ENCODE data around the gene PLCXD1.
"Not testable (repeated sequence)": the region's sequence is repeated elsewhere in the genome, so short reads cannot be mapped to it uniquely, and the experiment has no call there.

PLCXD1 gene

GRCh38 chrX:264006-264405, 17.2 kb upstream of the PLCXD1 start:
- DNase-seq: not testable (repeated sequence)

GRCh38 chrX:264634-265455, 16.3 kb upstream of the PLCXD1 start:
- no peak for DNase-seq

DNA sequence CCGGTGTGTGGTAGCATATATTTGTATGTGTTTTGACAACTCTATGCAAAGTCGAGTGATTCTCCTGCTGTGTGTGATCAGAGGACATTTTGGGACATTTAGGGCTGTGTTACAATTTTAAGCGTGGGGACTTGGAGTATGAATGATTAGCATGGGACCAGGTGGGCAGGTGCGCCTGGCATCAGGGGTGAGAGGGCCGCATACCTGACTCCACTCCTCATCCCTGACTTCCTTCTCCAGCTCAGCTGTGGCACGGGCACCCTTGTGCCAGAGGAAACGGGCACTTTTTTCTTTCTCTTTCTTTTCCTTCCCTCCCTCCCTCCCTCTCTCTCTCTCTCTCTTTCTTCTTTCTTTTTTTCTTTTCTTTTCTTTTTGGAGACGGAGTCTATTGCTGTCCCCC, 15.7 kb upstream of the PLCXD1 start:
- no peak for DNase-seq

GRCh38 chrX:267771-268261, 13.4 kb upstream of the PLCXD1 start:
- no peak for DNase-seq

- no peak for DNase-seq
These were observed 10.3 kb upstream of the PLCXD1 start for GRCh38 chrX:270848-271367.

DNA sequence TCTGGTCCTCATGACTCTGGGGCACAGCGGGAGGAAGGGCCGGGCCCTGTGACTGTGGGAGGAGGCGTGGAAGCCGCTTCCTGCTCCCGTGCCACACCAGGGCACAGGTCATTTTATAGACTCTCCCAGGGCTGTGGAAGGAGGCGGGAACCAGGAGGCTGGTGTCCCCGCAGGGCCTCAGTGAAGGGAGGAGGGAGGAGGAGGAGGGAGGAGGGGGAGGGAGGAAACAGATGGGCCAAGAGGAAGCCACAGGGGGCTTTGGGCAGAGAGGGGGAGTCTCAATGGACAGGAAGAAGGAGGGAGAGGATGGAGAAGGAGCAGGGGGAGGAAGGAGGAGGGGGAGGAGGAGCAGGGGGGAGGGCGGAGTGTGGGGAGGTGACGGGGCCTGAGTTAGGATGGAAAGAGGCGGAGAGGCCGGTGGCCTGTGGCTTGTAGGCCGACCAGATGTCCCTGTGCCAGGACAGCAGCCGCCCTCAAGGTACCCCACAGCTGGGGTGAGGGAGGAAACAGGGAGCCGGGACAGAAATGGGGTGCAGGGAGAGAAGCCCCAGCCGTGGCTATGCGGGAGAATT, 6.2 kb upstream of the PLCXD1 start:
- no peak for DNase-seq

DNA sequence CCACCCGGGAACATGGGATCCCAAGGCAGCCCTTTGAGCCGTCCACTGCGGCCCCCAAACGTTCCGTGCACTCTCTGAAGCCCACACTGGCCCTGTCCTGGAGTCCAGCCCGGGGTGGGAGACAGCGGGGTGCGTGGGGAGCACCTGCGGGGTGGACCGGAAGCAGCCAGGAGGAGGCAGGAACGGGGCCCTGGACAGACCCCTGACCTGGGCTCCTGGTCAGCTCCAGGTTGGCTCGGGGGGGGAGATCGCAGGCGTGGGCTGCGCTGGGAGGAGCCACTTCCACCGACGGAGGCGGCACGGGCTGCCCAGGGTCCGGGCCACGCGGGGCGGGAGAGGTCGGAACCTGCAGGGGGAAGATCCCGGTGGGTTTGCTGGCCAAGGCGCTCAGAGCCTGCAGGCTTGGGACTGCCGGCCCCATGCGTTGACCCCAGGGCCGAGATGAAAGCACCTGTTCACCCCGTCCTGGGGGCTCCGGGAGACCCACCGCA, 5.7 kb upstream of the PLCXD1 start:
- no peak for DNase-seq

GRCh38 chrX:275967-276580, 5.1 kb upstream of the PLCXD1 start:
- peak; percentile 70 for DNase-seq

GRCh38 chrX:276581-277201, 4.5 kb upstream of the PLCXD1 start:
- DNase-seq: peak; percentile 53

DNA sequence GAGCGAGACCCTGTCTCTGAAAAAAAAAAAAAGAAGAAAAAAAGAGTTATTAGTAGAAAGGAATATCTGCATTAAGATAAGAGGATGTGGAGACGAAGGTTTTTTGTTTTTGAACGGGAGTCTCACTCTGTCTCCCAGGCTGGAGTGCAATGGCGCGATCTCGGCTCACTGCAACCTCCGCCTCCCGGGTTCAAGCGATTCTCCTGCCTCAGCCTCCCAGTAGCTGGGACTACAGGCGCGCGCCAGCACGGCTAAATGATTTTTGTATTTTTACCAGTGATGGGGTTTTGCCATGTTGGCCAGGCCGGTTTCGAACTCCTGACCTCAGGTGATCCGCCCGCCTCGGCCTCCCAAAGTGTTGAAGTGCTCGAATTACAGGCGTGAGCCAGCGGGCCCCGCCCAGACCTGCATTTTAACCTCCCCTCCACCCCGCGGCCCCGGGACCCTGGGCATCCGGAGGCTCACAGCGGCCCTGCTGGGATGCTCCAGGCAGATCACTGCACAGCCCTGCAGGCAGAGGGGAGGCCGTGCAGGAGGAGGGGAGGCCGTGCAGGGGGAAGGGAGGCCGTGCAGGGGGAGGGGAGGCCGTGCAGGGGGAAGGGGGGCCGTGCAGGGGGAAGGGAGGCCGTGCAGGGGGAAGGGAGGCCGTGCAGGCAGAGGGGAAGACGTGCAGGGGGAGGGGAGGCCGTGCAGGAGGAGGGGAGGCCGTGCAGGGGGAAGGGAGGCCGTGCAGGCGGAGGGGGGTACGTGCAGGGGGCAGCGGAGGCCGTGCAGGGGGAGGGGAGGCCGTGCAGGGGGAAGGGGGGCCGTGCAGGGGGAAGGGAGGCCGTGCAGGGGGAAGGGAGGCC, 1.2 kb upstream of the PLCXD1 start:
- DNase-seq: not testable (repeated sequence)

- not testable (repeated sequence) for DNase-seq
These were observed 459 bp upstream of the PLCXD1 start for GRCh38 chrX:280722-281121.

GRCh38 chrX:282000-282681, 960 bp downstream of the PLCXD1 start:
- DNase-seq: not testable (repeated sequence)

DNA sequence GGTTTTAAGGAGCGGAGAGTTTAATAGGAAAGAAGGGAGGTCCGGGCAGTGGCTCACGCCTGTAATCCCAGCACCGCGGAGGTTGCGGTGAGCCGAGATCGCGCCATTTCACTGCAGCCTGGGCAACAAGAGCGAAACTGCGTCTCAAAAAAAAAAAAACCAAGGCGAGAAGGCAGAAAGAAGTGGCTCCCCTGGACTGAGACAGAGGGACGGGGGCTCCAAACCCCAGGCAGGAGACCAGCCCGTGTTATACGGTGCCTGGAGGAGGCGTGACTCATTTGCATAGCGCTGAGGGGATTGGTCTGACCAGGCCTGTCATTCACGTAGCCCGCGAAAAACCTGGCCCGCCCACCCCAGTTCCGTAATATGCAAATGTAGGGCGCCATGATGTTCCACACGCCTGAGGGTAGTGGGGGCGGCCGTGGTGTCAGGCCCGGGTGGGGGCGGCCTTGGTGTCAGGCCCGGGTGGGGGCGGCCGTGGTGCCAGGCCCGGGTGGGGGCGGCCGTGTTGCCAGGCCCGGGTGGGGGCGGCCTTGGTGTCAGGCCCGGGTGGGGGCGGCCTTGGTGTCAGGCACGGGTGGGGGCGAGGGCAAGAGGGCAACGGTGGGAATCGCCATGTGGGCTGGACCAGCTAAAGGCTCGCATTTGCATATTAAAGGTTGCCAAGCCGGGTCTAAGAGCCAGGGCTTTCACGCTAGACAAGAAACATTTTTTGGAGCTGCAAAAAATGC, 2.1 kb downstream of the PLCXD1 start:
- DNase-seq: peak; percentile 92

DNA sequence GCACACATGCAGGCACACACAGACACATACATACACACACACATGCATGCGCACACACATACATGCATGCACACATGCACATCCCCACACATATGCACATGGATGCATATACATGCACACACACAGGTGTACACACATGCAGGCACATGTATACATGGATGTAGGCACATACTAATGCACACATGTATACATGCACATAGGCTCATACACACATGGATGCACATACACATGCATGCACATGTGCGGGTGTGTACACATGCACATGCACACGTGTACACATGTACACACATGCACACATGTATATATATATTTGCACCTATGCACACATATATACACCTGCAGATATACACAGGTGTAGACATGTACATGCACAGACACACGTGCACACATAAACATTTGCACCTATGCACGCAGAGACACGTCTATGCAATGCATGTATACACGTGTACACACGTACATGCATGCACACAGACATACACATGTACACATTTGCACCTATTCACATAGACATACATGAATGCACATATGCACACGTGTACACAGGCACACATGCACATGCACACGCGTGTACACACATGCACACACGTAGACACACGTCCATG, 4.0 kb downstream of the PLCXD1 start:
- DNase-seq: no peak

- no peak for DNase-seq
These were observed 6.5 kb downstream of the PLCXD1 start for GRCh38 chrX:287670-288069.

GRCh38 chrX:288561-288991, 7.4 kb downstream of the PLCXD1 start:
- no peak for DNase-seq

DNA sequence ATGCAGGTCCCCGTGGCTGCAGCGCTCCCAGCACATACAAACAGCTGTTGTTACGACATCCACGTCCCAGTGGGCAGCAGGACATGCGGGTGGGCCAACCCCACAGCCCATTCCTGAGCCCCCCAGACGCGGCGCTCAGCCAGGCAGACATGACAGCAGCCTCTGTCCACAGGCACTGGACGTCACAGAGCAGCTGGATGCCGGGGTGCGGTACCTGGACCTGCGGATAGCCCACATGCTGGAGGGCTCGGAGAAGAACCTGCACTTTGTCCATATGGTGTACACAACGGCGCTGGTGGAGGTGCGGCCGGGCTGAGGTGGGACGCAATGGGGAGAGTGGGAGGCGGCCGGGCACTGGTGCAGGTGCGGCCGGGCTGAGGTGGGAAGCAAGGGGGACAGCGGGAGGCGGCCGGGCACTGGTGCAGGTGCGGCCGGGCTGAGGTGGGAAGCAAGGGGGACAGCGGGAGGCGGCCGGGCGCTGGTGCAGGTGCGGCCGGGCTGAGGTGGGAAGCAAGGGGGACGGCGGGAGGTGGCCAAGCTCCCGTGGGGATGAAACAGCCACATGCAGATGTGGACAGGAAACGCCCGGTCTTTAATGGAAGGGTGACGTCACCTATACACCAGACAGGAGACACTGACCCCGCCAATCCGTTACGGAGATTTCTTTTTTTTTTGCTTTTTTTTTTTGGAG, 9.4 kb downstream of the PLCXD1 start:
- no peak for DNase-seq

GRCh38 chrX:291411-291901, 10.3 kb downstream of the PLCXD1 start:
- no peak for DNase-seq

Data from stimulated activated CD8-positive, alpha-beta memory T cell treated with anti-CD3 and anti-CD28 coated beads, Interleukin-4, amount 100 ng/mL, for 48 hours (primary cell).